Inflammatory macrophage treated with lipopolysaccharide for 4 hours (primary cell): ENCODE measurements around the gene CDK14.

Source experiments
- DNase-seq: peaks from one replicate; pipeline ENCODE4 v3.0.0-alpha.2; 2020

The CDK14 gene

DNA sequence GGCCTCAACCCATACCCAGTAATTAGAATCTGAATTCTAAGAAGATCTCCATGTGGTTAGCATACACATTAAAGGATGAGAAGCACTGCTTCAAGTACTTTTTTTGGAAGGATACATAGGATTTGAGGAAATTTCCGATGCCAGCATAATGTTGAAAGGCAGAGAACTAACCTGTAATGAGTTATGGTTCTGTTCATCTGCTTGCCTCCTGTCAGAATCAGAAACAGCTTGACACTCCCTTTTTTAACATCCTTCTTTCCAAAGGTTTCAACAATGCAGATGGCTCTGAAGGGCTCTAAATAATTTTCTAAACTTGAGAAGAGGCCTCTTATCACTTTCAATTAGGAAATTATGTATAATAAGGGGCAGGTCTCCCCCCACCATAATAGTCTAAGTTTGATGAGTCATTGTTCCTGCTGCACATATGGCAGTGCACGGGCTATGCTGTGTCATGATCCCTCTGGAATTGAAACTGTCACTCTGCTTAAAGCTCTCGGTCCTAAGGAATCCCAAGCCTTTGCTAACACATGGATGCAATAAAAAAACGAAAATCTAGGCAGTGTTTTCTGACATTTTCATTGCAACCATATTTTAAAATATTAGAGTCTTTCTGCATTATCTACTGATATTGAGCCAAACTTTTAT is 376.9 kb downstream of the CDK14 start:
- DNase-seq, result no peak

DNA sequence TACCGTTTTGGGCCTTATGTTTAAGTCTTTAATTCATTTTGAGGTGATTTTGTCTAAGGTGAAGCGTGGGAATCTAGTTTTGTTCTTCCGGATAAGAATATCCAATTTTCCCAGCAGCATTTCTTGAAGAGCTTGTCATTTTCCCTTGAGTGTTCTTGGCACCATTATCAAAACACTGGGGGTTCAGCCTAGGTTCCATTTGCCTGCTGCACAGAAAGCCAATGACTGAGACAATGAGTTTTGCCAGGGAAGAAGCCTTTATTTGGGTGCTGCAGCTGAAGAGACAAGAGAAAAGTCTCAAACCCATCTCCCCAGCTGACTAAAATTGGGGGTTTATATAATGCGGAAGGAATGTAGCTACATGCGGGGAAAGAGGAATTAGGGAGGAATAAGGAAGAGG is 380.9 kb downstream of the CDK14 start:
- no peak for DNase-seq

GRCh38 chr7:90980545-90980944 is 384.4 kb downstream of the CDK14 start:
- no peak for DNase-seq

DNA sequence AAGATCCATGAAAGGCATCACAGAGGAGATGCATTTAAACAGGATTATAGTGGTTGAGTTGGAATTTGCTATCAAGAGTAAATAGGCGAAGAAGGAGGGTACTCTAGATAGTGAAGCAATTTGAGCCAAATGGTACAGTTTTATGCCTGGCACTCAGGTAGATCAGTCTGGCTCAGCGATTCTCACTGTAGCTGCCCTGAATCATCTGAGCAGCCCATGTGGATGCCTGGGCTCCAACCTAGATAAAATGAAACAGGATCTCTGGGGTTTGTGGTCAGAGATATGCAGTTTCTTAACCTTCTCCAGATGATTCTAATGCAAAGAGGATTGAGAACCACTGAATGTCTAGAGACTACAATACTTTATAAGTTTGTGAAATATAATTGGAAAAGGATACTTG is 386.1 kb downstream of the CDK14 start:
- no peak for DNase-seq

GRCh38 chr7:90984692-90985091 is 388.6 kb downstream of the CDK14 start:
- DNase-seq, result no peak

GRCh38 chr7:90988516-90988915 is 392.4 kb downstream of the CDK14 start:
- no peak for DNase-seq

DNA sequence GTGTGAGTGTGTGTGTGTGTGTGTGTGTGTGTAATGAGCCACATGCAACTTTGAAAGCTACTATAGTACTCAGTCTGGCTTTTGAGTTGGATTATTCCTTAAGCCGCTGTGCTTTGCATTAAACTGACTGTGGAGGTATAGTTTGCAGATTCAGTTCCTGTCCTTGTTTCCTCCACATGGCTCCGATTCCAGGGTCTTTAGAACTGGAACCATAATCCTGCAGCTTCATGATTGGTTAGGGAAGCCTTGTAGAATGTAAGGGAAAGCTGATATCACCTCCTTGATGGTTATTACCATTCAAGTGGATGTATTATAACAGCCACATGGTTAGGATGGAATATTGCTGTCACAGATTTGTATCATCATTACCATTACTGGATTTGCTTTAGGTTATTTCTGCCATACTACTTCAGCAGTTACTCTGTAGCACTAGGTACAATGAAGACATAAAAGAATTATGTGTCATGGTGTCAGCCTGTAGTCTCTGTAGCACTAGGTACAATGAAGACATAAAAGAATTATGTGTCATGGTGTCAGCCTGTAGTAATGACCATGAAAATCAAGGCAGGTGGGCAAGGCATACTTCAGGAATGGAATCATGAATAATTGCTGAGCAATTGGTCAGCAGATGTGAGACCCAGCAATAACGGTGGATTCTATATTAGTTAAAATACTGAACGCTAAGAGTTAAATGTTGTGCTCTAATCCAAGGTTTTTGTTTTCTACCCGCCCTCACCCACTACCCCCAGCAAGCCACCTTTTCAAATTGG is 393.1 kb downstream of the CDK14 start:
- DNase-seq, result no peak

- peak; percentile 33 for DNase-seq
Observed at GRCh38 chr7:90994121-90994520, 398.0 kb downstream of the CDK14 start.

DNA sequence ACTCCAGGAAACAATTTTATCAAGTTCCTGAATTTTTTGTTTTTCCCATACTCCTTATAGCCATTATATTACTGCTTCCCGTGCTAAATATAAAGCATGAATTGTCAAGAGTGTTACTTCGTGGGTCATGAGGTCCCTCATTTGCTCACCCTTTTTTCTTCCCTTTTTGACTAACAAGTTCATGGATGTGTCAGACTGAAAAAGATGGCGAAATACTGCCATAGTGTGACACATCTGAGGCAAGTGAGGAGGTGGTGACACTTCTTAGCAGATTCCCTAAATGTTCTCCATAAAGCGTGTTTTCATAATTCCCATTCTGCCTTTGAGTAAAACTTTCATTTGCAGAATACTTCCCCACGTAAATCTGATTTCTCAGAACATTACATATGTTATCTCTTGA is 398.5 kb downstream of the CDK14 start:
- DNase-seq, result peak; percentile 92

GRCh38 chr7:90995996-90996395 is 399.9 kb downstream of the CDK14 start:
- DNase-seq, result no peak

DNA sequence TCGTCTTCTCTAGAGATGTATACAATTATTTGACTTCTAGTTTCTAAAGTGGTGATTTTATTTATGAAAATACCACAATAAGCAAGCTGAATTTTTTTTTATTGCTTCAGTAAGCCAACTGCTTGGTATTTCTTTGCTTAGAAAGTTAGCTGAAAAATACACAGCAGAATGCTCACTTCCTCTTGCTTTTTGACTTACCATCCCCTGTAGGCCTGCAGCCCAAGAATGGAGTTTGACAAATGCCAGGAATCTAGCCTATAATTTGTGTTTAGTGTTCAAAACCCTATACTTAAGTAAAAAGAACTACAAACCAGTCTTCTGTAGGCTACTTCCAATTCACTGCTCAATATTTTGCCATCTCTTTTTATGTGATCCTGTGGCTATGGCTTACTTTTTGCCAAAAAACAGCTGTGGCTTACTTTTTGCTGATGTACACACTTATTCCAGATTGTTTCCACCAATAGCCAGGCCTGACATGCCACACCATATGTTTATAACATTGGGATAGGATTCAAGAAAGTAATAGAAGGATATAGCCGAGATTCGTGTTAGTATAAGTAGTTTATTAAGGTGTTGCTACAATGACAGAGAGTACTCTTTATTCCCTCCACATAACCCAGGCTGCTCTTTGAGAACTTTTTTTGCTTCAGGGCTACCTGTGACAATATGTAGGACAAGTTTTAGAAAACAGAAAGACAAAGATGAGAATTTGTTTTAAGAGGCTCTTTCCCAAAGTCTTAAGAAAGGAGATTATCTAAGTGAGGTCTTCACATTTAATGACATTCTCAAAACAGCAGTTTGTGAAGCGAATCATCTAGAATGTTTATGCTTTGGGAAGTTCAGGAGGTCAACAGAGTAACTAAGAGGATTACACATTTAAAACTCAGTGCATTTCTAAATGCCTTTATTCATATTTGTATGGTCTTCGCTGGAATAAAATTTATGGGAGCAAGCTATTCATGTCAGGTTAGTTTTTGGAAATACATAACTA is 404.2 kb downstream of the CDK14 start:
- DNase-seq, result no peak

DNA sequence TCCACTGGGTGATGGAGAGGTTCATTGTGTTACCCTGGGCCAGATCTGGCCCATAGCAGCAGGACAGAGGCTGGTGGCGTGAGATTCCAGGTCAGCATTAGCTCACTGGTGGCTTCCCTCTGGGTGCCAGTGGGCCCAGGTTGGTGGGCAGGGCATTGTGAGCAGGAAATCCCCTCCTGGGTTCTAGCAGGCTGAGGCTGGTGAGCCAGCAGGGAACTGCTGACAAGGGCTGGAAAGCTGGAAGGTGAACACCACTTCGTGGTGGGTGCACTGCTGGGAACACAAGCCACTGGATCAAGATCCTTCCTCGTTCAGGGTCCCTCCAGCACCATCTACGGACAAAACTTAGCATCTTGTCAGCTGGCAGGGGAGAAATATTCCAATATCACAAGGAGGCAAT is 408.9 kb downstream of the CDK14 start:
- DNase-seq, result no peak

DNA sequence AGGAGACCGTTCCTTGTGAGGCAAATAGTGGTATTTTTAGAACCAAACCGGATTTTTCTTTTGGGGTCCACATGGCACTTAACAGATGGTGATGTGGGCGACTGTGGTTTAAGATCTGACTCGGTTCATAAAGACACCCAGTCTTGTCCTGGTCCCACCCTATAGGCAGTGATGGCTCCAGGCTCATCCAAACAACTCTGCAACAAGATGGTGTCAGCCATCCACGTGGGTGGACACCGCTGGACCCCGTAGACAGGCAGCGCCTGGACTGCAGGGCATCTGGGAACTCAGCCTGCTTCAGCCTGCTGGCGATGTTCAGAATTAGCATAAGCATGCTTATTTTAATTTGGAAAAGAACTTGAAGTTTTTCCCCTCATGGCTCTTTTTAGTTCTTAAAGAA is 409.7 kb downstream of the CDK14 start:
- no peak for DNase-seq

DNA sequence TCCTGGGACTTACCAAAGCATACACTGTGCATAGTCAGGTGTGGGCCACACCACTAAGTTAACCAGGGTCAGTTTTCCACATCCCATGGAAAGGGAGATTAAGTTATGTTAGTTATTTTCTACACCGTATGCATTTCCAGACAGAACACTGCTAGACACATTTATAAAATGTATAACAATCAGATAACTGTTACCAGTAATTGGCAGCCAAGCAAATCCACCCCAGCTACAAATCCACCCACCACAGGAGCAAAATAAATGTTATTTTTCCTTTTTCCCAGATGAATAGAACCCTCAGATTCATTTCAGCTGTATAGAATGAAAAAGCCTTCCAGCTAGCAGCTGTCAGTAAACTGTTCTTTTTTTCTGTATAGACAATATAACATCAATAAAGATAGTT is 411.2 kb downstream of the CDK14 start:
- DNase-seq, result no peak

- peak; percentile 22 for DNase-seq
Observed at GRCh38 chr7:91013078-91013477, 417.0 kb downstream of the CDK14 start.

DNA sequence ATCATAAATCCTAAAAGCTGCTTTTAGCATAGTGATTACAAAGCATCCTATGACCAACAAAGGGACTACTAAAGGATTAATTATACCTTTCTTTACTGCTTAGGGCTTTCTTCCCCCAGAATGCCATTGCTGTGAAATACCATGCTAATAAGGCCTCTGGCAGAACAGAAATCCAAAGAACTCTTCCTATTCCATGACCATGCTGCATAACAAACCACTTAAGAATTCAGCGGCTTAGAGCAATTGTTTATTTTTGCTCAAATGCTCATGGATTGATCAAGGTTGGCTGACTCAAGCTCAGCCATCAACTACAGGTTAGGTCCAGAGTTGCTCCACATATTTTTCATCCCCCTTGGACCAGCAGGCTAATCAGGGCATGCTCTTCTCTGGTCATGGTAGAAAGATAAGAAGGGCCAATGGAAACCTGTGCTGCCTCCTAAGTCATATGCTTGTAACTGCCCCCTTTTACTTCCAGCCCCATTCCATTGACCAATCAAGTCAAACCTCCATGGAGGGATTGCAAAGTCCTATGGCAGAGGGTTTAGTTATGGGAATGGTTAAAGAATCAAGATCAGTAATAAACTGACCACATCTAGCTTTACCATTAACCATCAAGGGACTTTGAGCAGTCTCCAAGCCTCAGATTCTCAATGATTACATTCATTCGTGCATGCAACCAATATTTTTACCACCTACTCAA is 423.7 kb downstream of the CDK14 start:
- no peak for DNase-seq

GRCh38 chr7:91020636-91021385 is 424.7 kb downstream of the CDK14 start:
- peak; percentile 2 for DNase-seq

DNA sequence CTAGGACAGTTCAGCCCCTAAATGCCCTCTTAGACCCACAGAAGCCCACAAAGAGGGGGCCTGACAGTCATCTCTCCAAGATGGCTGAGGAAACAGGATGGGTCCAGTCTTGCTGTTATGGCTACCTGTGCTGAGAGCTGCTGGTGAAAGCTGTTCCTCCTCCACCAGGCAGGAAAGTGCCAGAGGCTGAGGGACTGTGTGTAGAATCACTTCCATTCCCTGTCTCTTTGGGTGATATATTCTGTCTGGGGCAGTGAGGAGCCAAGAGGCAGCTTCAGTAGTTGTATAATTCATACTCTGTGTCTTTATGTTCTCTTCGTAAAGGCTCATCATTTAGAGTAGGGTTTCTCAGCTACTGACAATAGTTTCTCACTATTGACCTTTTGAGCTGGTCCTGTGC is 425.8 kb downstream of the CDK14 start:
- no peak for DNase-seq

- no peak for DNase-seq
Observed at GRCh38 chr7:91025906-91026390, 429.8 kb downstream of the CDK14 start.

- DNase-seq, result no peak
Observed at GRCh38 chr7:91029688-91030087, 433.6 kb downstream of the CDK14 start.

- no peak for DNase-seq
Observed at GRCh38 chr7:91030680-91031380, 434.7 kb downstream of the CDK14 start.
